ENCODE data around the gene TMEM242.

DNA sequence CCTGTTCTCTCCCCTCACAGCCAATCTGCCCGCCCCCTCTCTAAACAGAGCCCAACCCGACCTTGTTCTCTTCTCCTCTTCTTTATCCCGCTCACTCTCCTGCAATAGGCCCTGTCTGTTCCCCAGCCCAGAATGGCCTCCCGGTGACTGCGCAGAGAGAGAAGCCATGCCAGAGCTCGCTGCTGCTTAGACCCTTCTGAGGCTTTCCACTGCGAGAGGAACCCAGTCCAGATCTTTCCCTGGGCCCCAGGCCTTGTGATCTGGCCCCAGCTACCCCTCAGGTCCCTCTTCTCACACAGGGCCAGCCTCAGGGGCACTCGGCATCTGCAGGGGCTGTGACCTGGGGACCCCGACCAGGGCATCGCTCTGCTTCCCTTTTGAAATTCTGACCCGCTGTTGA lies 58.1 kb downstream of the TMEM242 start:
- no peak for TF ChIP-seq ESRRA (IDR thresholded peaks at IDR 0.05; ENCODE audit: borderline replicate concordance, low read length)
- no peak for TF ChIP-seq NR3C1 (IDR thresholded peaks at IDR 0.05)
- TF ChIP-seq, protein P1, sequence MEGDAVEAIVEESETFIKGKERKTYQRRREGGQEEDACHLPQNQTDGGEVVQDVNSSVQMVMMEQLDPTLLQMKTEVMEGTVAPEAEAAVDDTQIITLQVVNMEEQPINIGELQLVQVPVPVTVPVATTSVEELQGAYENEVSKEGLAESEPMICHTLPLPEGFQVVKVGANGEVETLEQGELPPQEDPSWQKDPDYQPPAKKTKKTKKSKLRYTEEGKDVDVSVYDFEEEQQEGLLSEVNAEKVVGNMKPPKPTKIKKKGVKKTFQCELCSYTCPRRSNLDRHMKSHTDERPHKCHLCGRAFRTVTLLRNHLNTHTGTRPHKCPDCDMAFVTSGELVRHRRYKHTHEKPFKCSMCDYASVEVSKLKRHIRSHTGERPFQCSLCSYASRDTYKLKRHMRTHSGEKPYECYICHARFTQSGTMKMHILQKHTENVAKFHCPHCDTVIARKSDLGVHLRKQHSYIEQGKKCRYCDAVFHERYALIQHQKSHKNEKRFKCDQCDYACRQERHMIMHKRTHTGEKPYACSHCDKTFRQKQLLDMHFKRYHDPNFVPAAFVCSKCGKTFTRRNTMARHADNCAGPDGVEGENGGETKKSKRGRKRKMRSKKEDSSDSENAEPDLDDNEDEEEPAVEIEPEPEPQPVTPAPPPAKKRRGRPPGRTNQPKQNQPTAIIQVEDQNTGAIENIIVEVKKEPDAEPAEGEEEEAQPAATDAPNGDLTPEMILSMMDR (IDR thresholded peaks at IDR 0.05): no peak
- no peak for TF ChIP-seq KDM5A (IDR thresholded peaks at IDR 0.05)

All from A549 (cell line).